Hepatocyte (in vitro differentiated cells): ENCODE results near the gene CDRT15L2. TPM values are rescaled to one million over a fixed set of nuclear protein-coding genes. Genes with fewer than 3 reads are reported as not detected.
A peak's percentile ranks its signal among the peaks of the same experiment; 100 is the strongest.
"Not testable (repeated sequence)": the region's sequence is repeated elsewhere in the genome, so short reads cannot be mapped to it uniquely, and the experiment has no call there.

Experiments
- DNase-seq: peaks from one replicate; pipeline ENCODE4 v3.0.0-alpha.2; 2016; ENCODE audit warnings: low spot score
- H2AFZ ChIP-seq: fragments of 200-600 bp; sonication (generic); 2 replicates; pipeline ENCODE4 v1.6.0; 2016; ENCODE audit warnings: antibody characterized with exemption, mild to moderate bottlenecking
- H3K27ac ChIP-seq: fragments of 200-600 bp; sonication (generic); 2 replicates; pipeline ENCODE4 v1.5.1; 2016; ENCODE audit warnings: mild to moderate bottlenecking
- H3K27me3 ChIP-seq: fragments of 200-600 bp; sonication (generic); 2 replicates; pipeline ENCODE4 v1.6.1; 2016
- H3K36me3 ChIP-seq: fragments of 200-600 bp; sonication (generic); replicated peaks from 2 replicates; pipeline ENCODE4 v1.5.1; 2016; ENCODE audit warnings: low read depth; ENCODE audit not compliant: insufficient read depth
- H3K4me1 ChIP-seq: fragments of 200-600 bp; sonication (generic); 2 replicates; pipeline ENCODE4 v1.5.1; 2016; ENCODE audit warnings: mild to moderate bottlenecking, moderate library complexity; ENCODE audit not compliant: insufficient read depth
- H3K4me2 ChIP-seq: fragments of 200-600 bp; sonication (generic); 2 replicates; pipeline ENCODE4 v1.6.0; 2016
- H3K4me3 ChIP-seq: fragments of 200-600 bp; sonication (generic); 2 replicates; pipeline ENCODE4 v1.5.1; 2016; ENCODE audit warnings: mild to moderate bottlenecking
- H3K79me2 ChIP-seq: fragments of 200-600 bp; sonication (generic); 2 replicates; pipeline ENCODE4 v1.6.0; 2017; ENCODE audit warnings: mild to moderate bottlenecking
- H3K9me2 ChIP-seq: fragments of 200-600 bp; sonication (generic); replicated peaks from 2 replicates; pipeline ENCODE4 v1.6.0; 2017; ENCODE audit warnings: mild to moderate bottlenecking; ENCODE audit not compliant: insufficient read depth
- H3K9me3 ChIP-seq: fragments of 200-600 bp; sonication (generic); 2 replicates; pipeline ENCODE4 v1.5.1; 2016; ENCODE audit warnings: low read depth, mild to moderate bottlenecking
- H4K20me1 ChIP-seq: fragments of 200-600 bp; sonication (generic); 2 replicates; pipeline ENCODE4 v1.6.0; 2016; ENCODE audit warnings: mild to moderate bottlenecking; ENCODE audit not compliant: insufficient read depth, poor library complexity, severe bottlenecking
- CTCF ChIP-seq: fragments of 200-600 bp; sonication (generic); IDR thresholded peaks from 2 replicates; pipeline ENCODE4 v1.5.1; 2016; ENCODE audit warnings: antibody characterized with exemption, mild to moderate bottlenecking; ENCODE audit not compliant: poor library complexity
- WGBS: methylation state at CpG from one replicate; pipeline ENCODE4 v1.1.6; 2016; ENCODE audit warnings: low lambda C conversion rate; ENCODE audit errors: missing lambda C conversion rate; 5-methylcytosine and 5-hydroxymethylcytosine counted together
- polyA plus RNA-seq: library from polyadenylated mRNA; unstranded; fragments of >200 nt; fragmentation: Nextera tagmentation; extraction: Ambion mirVana; gene quantifications from 2 replicates; pipeline ENCODE4 v1.2.1, GENCODE V29; 2016
- total RNA-seq: library from RNA; depleted of rRNA; stranded (reverse); fragments of >200 nt; gene quantifications from 2 replicates; pipeline ENCODE4 v1.2.3, GENCODE V29; 2014

The CDRT15L2 gene
- total and polyA plus RNA-seq, 2 experiments from 2014 or later, result not detected

DNA sequence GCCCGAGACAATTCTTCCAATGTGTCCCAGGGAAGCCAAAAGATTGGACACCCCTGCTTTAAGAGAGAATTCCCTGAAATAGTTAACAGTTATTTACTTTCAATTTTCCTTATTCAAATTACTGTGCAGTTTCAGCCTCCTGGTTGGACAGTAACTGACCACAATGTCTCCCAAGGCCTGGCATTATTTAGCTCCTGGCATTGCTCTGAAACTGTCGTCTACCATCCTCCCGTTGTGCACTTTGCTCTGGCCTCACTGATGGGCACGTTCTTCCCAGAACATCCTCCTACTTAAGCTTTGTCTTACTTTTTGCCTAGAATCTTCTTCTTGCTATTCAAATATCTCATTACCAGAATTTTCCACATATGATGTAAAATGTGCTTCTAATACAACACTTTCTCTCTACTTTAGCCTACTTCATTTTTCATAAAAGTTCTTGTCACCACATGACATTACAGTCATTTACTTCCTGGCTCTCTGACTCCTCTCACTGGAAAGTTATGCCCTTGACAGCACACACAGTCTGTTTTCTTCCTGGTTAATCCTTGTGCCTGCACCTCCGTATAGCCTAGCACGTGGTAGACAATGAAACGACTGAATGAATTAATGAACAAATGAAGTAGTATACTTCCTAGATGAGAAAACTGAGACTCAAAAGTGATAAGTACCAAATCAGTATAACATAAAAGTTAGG, 37.5 kb upstream of the CDRT15L2 start:
- H3K4me1 ChIP-seq, H3K9me2 ChIP-seq, H3K9me3 ChIP-seq, H4K20me1 ChIP-seq, H3K36me3 ChIP-seq, H3K27me3 ChIP-seq, H3K4me3 ChIP-seq, H3K27ac ChIP-seq, H3K4me2 ChIP-seq, H3K79me2 ChIP-seq: not testable (repeated sequence)
- peak; percentile 21 for TF ChIP-seq CTCF
- 48% methylated on average over 7 of the region's 7 CpGs for WGBS
- peak overlapping the region; percentile 19 for H2AFZ ChIP-seq
- DNase-seq, result peak; percentile 41

DNA sequence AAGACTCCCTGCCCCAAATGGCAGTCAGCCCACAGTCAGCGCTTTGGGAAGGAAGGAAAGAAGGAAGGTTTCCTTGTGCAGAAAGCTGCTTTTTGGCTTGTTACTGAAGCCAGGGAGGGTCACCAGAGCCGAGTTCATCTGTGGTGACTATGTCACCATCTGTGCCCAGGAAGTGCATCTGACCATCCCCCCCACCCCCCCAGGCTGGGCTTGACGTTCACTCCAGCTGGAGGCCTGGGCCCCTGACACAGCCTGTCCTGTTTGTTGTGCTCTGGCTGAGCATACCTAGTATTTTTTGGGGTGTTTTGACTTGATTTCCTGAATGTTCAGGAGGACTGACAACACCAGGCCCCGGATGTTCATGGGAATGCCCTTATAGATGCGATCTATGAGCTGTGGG, 31.6 kb upstream of the CDRT15L2 start:
- H3K9me3 ChIP-seq, H2AFZ ChIP-seq, H3K4me2 ChIP-seq, H4K20me1 ChIP-seq, H3K9me2 ChIP-seq, H3K36me3 ChIP-seq, H3K27me3 ChIP-seq, H3K27ac ChIP-seq, H3K4me1 ChIP-seq, H3K79me2 ChIP-seq, H3K4me3 ChIP-seq, DNase-seq: not testable (repeated sequence)
- 73% methylated on average over 3 of the region's 5 CpGs for WGBS

GRCh38 chr17:20552920-20553319, 26.6 kb upstream of the CDRT15L2 start:
- not testable (repeated sequence) for H3K79me2 ChIP-seq, H3K36me3 ChIP-seq, H2AFZ ChIP-seq, H3K27me3 ChIP-seq, H3K9me2 ChIP-seq, DNase-seq, H3K27ac ChIP-seq, H4K20me1 ChIP-seq, H3K4me3 ChIP-seq, H3K4me2 ChIP-seq, H3K4me1 ChIP-seq, H3K9me3 ChIP-seq
- 93% methylated on average over 6 of the region's 6 CpGs for WGBS

DNA sequence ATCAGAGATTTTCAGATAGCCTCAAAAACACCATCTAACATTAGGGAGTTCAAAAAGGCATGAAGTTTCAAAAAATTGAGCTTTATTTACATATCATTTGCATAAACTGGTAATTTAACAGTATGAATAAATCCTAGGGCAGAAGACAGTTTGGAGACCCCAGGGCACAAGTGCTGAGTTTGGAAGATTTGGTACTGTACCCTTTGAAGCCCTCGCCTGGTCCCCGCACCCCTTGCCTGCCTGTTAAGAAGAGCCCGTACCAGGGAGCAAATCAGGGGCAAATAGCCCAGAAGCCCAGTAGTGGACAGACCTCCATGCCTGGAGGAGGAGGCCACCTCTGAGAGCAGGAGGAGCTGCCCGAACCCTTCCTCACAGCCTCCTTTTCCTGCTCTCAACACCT, 24.8 kb upstream of the CDRT15L2 start:
- not testable (repeated sequence) for H2AFZ ChIP-seq, H3K36me3 ChIP-seq, H3K27me3 ChIP-seq, H4K20me1 ChIP-seq, H3K4me3 ChIP-seq, H3K27ac ChIP-seq, DNase-seq, H3K79me2 ChIP-seq, H3K4me2 ChIP-seq, H3K9me2 ChIP-seq, H3K4me1 ChIP-seq, H3K9me3 ChIP-seq
- WGBS, result 88% methylated on average over 3 of the region's 4 CpGs

DNA sequence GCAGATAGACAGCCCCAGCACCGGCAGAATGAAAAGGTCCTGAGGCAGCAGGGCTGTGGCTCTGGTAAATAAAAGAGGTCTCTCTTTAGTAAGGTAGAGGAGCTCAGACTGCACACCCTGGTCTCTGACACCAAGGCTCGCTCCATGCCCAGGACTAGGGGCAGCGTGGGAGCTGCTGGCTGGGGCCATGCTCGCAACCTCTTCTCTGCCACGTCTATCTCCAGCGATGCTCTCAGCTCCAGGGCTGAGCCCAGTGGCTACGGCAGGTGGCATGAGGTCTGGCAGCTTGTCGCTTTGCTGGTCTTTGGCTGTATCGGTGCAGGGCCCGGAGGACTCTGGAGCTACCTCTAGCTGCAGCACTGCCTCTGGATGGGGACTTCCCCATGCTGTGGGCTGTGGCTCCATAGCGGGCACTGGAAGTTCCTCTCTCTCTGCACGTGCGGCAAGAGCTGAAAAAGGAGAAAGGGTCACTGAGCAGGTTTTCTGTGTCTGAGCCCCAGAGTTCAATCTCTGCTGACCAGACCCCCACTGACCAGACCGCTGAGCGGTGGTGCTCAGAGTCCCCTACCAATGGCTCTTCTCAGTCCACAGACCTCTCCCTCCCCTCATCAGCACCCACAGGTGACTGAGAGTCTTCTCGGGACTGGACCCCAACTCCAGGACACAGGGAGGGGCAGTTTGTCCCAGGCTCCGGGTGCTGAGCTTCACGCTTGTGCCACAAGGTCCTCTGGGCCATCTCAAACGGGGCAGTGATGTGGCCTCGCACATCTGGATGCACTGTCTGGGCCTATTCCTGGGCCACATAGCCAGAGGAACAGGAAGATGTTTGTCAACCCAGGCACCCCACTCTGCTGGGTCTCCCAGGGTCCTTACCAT, 24.2 kb upstream of the CDRT15L2 start:
- H2AFZ ChIP-seq, DNase-seq, H3K36me3 ChIP-seq, H3K9me2 ChIP-seq, H3K4me2 ChIP-seq, H4K20me1 ChIP-seq, H3K9me3 ChIP-seq, H3K4me1 ChIP-seq, H3K4me3 ChIP-seq, H3K79me2 ChIP-seq, H3K27ac ChIP-seq, H3K27me3 ChIP-seq: not testable (repeated sequence)
- WGBS, result 89% methylated on average over 15 of the region's 20 CpGs

- H3K27me3 ChIP-seq, H3K9me2 ChIP-seq, H3K4me1 ChIP-seq, H3K36me3 ChIP-seq, H3K27ac ChIP-seq, H3K9me3 ChIP-seq, DNase-seq, H2AFZ ChIP-seq, H4K20me1 ChIP-seq, H3K79me2 ChIP-seq, H3K4me2 ChIP-seq, H3K4me3 ChIP-seq: not testable (repeated sequence)
- 84% methylated on average over 5 of the region's 5 CpGs for WGBS
These were observed 21.4 kb upstream of the CDRT15L2 start for GRCh38 chr17:20558096-20558495.

- not testable (repeated sequence) for H3K4me1 ChIP-seq, H3K79me2 ChIP-seq, H3K9me2 ChIP-seq, H3K9me3 ChIP-seq, H3K4me2 ChIP-seq, H3K27ac ChIP-seq, H3K27me3 ChIP-seq, H2AFZ ChIP-seq, DNase-seq, H3K4me3 ChIP-seq, H3K36me3 ChIP-seq, H4K20me1 ChIP-seq
- 93% methylated on average over 9 of the region's 9 CpGs for WGBS
These were observed 20.5 kb upstream of the CDRT15L2 start for GRCh38 chr17:20559018-20559417.
